GM23248 (cell line): ENCODE results near the gene CTBP2.

ENCODE experiments used
- EZH2 ChIP-seq: fragments of 200-600 bp; sonication (generic); IDR thresholded peaks from 2 replicates; pipeline ENCODE4 v1.6.1; 2018; ENCODE audit warnings: antibody characterized with exemption, mild to moderate bottlenecking; ENCODE audit not compliant: insufficient read depth, poor library complexity, severe bottlenecking
- EZH2phosphoT487 ChIP-seq: fragments of 200-600 bp; sonication (generic); IDR thresholded peaks from 2 replicates; pipeline ENCODE4 v1.6.1; 2018; ENCODE audit warnings: antibody characterized with exemption, moderate library complexity, mild to moderate bottlenecking, low read depth; ENCODE audit not compliant: insufficient read depth

DNA sequence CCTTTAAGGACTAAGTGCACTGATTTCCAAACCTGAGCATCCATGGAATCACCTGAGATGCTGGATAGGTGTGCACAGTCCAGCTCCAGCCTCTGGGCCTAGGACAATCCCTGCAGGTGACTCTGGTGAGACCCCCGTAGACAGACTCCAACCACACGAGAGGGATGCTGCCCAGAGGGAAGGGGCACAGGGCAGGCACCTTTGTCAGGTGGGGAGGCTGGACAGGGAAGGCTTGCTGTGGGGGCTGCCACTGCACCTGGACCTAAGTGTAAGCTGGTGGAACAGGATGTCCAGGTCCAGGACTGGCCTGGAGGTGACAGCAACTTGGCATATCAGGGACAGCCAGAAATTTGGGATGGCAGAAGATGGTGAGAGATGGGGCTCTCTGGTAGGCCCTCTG is 45.1 kb upstream of the CTBP2 start:
- TF ChIP-seq EZH2phosphoT487 = no peak
- no peak for TF ChIP-seq EZH2
